LHCN-M2 (cell line): ENCODE measurements around the gene SEC22C. TPM values are rescaled to one million over a fixed set of nuclear protein-coding genes. Genes with fewer than 3 reads are reported as not detected.

Experiments
- DNase-seq: peaks from one replicate; pipeline ENCODE4 v3.0.0-alpha.2; 2012; ENCODE audit warnings: low read depth
- total RNA-seq: library from RNA; depleted of rRNA; stranded (reverse); fragments of >200 nt; gene quantifications from 2 replicates; pipeline ENCODE4 v1.2.3, GENCODE V29; 2014; rRNA removed

Gene SEC22C
- total RNA-seq, 1 experiment from 2014 or later: 79.2 TPM

GRCh38 chr3:42498791-42499477 lies 82.8 kb downstream of the SEC22C start:
- no peak for DNase-seq

- DNase-seq: no peak
Observed at GRCh38 chr3:42498034-42498433, 83.7 kb downstream of the SEC22C start.

Other genes with a start within 250 kb of the SEC22C start
- gene LYZL4, start 171.4 kb downstream of the SEC22C start, total RNA-seq: not detected in 2 replicates
- not detected in 2 replicates for gene VIPR1, start 79.3 kb downstream of the SEC22C start, total RNA-seq
- gene SS18L2, start 8.9 kb upstream of the SEC22C start, total RNA-seq: 18.0 and 26.3 TPM in 2 replicates
- 26.4 and 35.1 TPM in 2 replicates for gene NKTR, start 18.7 kb upstream of the SEC22C start, total RNA-seq
- gene ZBTB47, start 71.7 kb upstream of the SEC22C start, total RNA-seq: 28.9 and 33.2 TPM in 2 replicates
- gene KLHL40, start 103.6 kb upstream of the SEC22C start, total RNA-seq: 0.06 TPM in 1 of 2 replicates, not detected in the other
- gene HHATL, start 120.8 kb upstream of the SEC22C start, total RNA-seq: not detected in 2 replicates
- 0.57 and 0.77 TPM in 2 replicates for gene CCDC13, start 191.3 kb upstream of the SEC22C start, total RNA-seq
- gene HIGD1A, start 222.5 kb upstream of the SEC22C start, total RNA-seq: 185 and 201 TPM in 2 replicates
- gene ACKR2, start 227.5 kb upstream of the SEC22C start, total RNA-seq: 0.11 TPM in 1 of 2 replicates, not detected in the other